Liver (tissue), 3 donors: ENCODE results near the gene TPCN1.

ENCODE experiments used
- HNF4G ChIP-seq: IDR thresholded peaks from 2 replicates; pipeline ENCODE4 v1.6.1; 2016; ENCODE audit warnings: antibody characterized with exemption
- JUND ChIP-seq, 2 donors: IDR thresholded peaks; 2 replicates each; pipeline ENCODE4 v1.6.1; 2016; ENCODE audit warnings: antibody characterized with exemption in 2 of 2
- RAD21 ChIP-seq, 2 donors: IDR thresholded peaks; 2 replicates each; pipeline ENCODE4 v1.6.1; 2016; ENCODE audit warnings: antibody characterized with exemption in 2 of 2, mild to moderate bottlenecking in 2 of 2
- YY1 ChIP-seq: IDR thresholded peaks from 2 replicates; pipeline ENCODE4 v1.6.1; 2016; ENCODE audit warnings: antibody characterized with exemption, mild to moderate bottlenecking
- TF ChIP-seq, protein P1 (sequence below): IDR thresholded peaks from 2 replicates; pipeline ENCODE4 v1.6.1; 2016; ENCODE audit warnings: antibody characterized with exemption
- TF ChIP-seq, protein P2 (sequence below): fragments of 150-350 bp; IDR thresholded peaks from 2 replicates; pipeline ENCODE4 v1.5.1; 2017; ENCODE audit warnings: improper control_type of control experiment, low read depth, low read length; ENCODE audit not compliant: missing input control
- donor health status: healthy.
- donor health status: healthy.

DNA sequence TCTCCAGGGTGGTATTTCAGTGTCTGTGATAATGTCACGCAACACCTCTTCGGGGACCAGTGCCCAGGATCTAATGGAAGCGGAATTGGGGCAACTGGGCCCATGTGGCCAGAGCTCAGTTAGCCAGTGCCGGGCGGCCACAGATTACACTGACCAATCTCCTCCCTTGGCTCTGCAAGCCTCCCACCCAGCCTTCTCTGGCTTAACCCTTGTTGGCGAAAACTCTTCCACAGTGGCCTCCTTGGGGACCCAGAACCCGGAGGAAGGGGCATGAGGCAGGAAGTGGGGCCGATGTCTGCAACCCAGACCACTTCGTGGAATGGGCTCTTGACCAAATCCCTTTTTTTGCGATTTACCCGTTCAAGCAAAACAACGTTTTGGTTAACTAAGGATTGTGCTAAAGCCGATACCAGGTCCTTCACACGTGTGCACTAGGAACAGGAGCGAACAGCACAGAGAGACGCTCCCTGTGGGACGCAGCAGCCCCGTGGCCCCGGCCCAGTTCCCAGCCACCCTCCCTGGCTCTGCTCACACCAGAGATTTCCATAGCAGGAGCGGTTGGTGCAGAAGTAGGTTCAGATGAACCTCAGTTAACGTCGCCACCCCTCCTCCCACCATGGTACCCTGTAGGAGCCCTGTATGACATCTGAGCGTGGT lies 75.4 kb downstream of the TPCN1 start:
- TF ChIP-seq, protein P1, sequence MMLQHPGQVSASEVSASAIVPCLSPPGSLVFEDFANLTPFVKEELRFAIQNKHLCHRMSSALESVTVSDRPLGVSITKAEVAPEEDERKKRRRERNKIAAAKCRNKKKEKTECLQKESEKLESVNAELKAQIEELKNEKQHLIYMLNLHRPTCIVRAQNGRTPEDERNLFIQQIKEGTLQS: no peak
- TF ChIP-seq, protein P2, sequence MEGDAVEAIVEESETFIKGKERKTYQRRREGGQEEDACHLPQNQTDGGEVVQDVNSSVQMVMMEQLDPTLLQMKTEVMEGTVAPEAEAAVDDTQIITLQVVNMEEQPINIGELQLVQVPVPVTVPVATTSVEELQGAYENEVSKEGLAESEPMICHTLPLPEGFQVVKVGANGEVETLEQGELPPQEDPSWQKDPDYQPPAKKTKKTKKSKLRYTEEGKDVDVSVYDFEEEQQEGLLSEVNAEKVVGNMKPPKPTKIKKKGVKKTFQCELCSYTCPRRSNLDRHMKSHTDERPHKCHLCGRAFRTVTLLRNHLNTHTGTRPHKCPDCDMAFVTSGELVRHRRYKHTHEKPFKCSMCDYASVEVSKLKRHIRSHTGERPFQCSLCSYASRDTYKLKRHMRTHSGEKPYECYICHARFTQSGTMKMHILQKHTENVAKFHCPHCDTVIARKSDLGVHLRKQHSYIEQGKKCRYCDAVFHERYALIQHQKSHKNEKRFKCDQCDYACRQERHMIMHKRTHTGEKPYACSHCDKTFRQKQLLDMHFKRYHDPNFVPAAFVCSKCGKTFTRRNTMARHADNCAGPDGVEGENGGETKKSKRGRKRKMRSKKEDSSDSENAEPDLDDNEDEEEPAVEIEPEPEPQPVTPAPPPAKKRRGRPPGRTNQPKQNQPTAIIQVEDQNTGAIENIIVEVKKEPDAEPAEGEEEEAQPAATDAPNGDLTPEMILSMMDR: no peak
- TF ChIP-seq JUND (IDR thresholded peaks at IDR 0.05): no peak
- no peak for TF ChIP-seq RAD21 (IDR thresholded peaks at IDR 0.05)
- TF ChIP-seq YY1: no peak
- no peak for TF ChIP-seq HNF4G
